Neural progenitor cell (in vitro differentiated cells): Measurements from ENCODE around the gene ALDH9A1. TPM values are rescaled to one million over a fixed set of nuclear protein-coding genes. Genes with fewer than 3 reads are reported as not detected.
A peak's percentile ranks its signal among the peaks of the same experiment; 100 is the strongest.

Source experiments
- DNase-seq: peaks from one replicate; pipeline ENCODE4 v3.0.0-alpha.2; 2016; ENCODE audit warnings: low spot score
- H2AFZ ChIP-seq: fragments of 200-600 bp; sonication (generic); replicated peaks from 2 replicates; pipeline ENCODE4 v1.6.1; 2016; ENCODE audit warnings: antibody characterized with exemption
- H3F3A ChIP-seq: fragments of 200-600 bp; sonication (generic); 2 replicates; pipeline ENCODE4 v1.6.1; 2016; ENCODE audit warnings: antibody characterized with exemption, low read depth
- H3K27ac ChIP-seq: fragments of 200-600 bp; sonication (generic); 2 replicates; pipeline ENCODE4 v1.5.1; 2016; ENCODE audit warnings: mild to moderate bottlenecking
- H3K27me3 ChIP-seq: fragments of 200-600 bp; sonication (generic); 2 replicates; pipeline ENCODE4 v1.6.1; 2016; ENCODE audit warnings: mild to moderate bottlenecking, moderate library complexity
- H3K36me3 ChIP-seq: fragments of 200-600 bp; sonication (generic); 2 replicates; pipeline ENCODE4 v1.5.1; 2016
- H3K4me1 ChIP-seq: fragments of 200-600 bp; sonication (generic); 2 replicates; pipeline ENCODE4 v1.6.1; 2016; ENCODE audit warnings: mixed run types
- H3K4me2 ChIP-seq: fragments of 200-600 bp; sonication (generic); 2 replicates; pipeline ENCODE4 v1.6.1; 2016
- H3K4me3 ChIP-seq: fragments of 200-600 bp; sonication (generic); 2 replicates; pipeline ENCODE4 v1.5.1; 2016
- H3K79me2 ChIP-seq: fragments of 200-600 bp; sonication (generic); 2 replicates; pipeline ENCODE4 v1.6.1; 2016; ENCODE audit warnings: low read depth
- H3K9ac ChIP-seq: fragments of 200-600 bp; sonication (generic); 2 replicates; pipeline ENCODE4 v1.6.1; 2016
- H3K9me3 ChIP-seq: fragments of 200-600 bp; sonication (generic); 2 replicates; pipeline ENCODE4 v1.5.1; 2016; ENCODE audit warnings: low read depth
- H4K20me1 ChIP-seq: fragments of 200-600 bp; sonication (generic); 2 replicates; pipeline ENCODE4 v1.6.1; 2016; ENCODE audit warnings: low read depth
- H3K27ac Mint-ChIP-seq: 3 replicates; pipeline ENCODE4 v1.8.0; 2021; ENCODE audit warnings: mixed read lengths
- H3K27me3 Mint-ChIP-seq: 2 replicates; pipeline ENCODE4 v1.8.0; 2022; ENCODE audit warnings: low read depth, mild to moderate bottlenecking, inconsistent platforms, moderate library complexity, mixed read lengths; ENCODE audit not compliant: insufficient read depth
- H3K36me3 Mint-ChIP-seq: 3 replicates; pipeline ENCODE4 v1.8.0; 2021; ENCODE audit warnings: mixed read lengths
- H3K4me1 Mint-ChIP-seq: 3 replicates; pipeline ENCODE4 v1.8.0; 2021; ENCODE audit warnings: mixed read lengths
- H3K4me3 Mint-ChIP-seq: 3 replicates; pipeline ENCODE4 v1.8.0; 2021; ENCODE audit warnings: mild to moderate bottlenecking, moderate library complexity, mixed read lengths
- H3K9me3 Mint-ChIP-seq: 3 replicates; pipeline ENCODE4 v1.8.0; 2020; ENCODE audit warnings: mixed read lengths
- EZH2 ChIP-seq: fragments of 200-600 bp; sonication (generic); IDR thresholded peaks from 2 replicates; pipeline ENCODE4 v1.6.1; 2017; ENCODE audit warnings: antibody characterized with exemption, mild to moderate bottlenecking, moderate library complexity
- EZH2phosphoT487 ChIP-seq: fragments of 200-600 bp; sonication (generic); IDR thresholded peaks from 2 replicates; pipeline ENCODE4 v1.6.1; 2017; ENCODE audit warnings: antibody characterized with exemption
- total RNA-seq: library from RNA; depleted of rRNA; stranded (reverse); fragments of >200 nt; gene quantifications from 2 replicates; pipeline ENCODE4 v1.2.3, GENCODE V29; 2015; ENCODE audit warnings: low replicate concordance
- TF ChIP-seq, protein P1 (sequence below): fragments of 200-600 bp; sonication (generic); IDR thresholded peaks from 2 replicates; pipeline ENCODE4 v1.5.1; 2017; ENCODE audit warnings: antibody characterized with exemption, mild to moderate bottlenecking

The ALDH9A1 gene
- total RNA-seq, 1 donor from 2014 or later = 82.3 TPM

DNA sequence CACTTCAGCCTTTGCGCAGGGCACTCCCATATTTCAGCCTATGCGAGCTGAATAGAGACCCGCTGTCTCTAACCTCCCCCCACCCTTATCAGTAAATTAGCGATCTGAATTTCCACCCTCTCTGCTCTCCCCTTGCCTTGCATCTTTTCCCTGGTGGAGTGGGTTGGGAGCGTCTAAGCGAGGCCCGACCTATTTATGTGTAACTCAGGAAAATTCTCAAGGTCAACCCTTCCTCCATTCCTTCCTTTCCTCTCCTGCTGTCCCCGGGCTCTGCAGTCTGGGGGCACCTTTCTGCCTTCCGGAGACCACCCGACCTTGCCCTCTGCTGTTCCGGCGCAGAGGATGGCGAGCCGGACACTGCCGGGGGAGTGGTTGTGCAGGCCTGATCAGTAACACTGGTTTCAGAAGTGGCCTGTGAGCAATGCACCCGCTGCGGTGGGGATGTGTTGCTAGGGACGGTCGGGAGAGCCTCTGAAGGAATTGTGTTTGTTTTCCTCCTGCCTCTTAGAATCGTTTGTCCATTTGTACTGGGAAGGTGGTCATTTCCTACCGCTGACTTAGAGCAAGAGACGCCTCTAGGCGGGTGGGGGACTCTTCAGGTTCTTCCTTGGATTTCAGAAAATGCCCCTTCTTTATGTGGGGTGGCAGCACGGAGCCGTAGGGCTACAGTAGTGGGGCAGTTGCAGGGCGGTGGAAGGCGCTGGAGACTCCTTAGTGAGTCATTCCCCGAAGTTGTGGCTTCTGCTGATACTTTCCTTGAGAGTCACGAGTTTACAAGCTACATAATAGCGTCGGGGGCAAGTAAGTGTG, 66.8 kb downstream of the ALDH9A1 start:
- peaks cover 17% of the 10 kb centered on the region for H3K79me2 ChIP-seq
- TF ChIP-seq, protein P1, sequence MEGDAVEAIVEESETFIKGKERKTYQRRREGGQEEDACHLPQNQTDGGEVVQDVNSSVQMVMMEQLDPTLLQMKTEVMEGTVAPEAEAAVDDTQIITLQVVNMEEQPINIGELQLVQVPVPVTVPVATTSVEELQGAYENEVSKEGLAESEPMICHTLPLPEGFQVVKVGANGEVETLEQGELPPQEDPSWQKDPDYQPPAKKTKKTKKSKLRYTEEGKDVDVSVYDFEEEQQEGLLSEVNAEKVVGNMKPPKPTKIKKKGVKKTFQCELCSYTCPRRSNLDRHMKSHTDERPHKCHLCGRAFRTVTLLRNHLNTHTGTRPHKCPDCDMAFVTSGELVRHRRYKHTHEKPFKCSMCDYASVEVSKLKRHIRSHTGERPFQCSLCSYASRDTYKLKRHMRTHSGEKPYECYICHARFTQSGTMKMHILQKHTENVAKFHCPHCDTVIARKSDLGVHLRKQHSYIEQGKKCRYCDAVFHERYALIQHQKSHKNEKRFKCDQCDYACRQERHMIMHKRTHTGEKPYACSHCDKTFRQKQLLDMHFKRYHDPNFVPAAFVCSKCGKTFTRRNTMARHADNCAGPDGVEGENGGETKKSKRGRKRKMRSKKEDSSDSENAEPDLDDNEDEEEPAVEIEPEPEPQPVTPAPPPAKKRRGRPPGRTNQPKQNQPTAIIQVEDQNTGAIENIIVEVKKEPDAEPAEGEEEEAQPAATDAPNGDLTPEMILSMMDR = no peak
- TF ChIP-seq EZH2phosphoT487 (no peak), EZH2 (no peak)
- peak overlapping the region; percentile 91 for H3K4me2 ChIP-seq
- no peak overlapping the region for H3K27ac ChIP-seq
- H3K27ac Mint-ChIP-seq = no peak overlapping the region
- no peaks in the 10 kb centered on the region for H3K36me3 ChIP-seq
- H3K4me1 ChIP-seq = peaks cover 28% of the 10 kb centered on the region
- peak; percentile 70 for DNase-seq
- H3K4me1 Mint-ChIP-seq = peaks cover 33% of the 10 kb centered on the region
- H2AFZ ChIP-seq = peak overlapping the region; percentile 91
- H3K4me3 Mint-ChIP-seq = no peak overlapping the region
- peak overlapping the region; percentile 80 for H3K4me3 ChIP-seq
- peaks cover 8% of the 10 kb centered on the region for H4K20me1 ChIP-seq
- H3K9me3 ChIP-seq = no peaks in the 10 kb centered on the region
- peaks cover 13% of the 10 kb centered on the region for H3K27me3 ChIP-seq
- H3K36me3 Mint-ChIP-seq = no peaks in the 10 kb centered on the region
- no peaks in the 10 kb centered on the region for H3K9me3 Mint-ChIP-seq
- peaks cover 2% of the 10 kb centered on the region for H3K27me3 Mint-ChIP-seq
- no peak overlapping the region for H3K9ac ChIP-seq
- peaks cover 30% of the 10 kb centered on the region for H3F3A ChIP-seq

DNA sequence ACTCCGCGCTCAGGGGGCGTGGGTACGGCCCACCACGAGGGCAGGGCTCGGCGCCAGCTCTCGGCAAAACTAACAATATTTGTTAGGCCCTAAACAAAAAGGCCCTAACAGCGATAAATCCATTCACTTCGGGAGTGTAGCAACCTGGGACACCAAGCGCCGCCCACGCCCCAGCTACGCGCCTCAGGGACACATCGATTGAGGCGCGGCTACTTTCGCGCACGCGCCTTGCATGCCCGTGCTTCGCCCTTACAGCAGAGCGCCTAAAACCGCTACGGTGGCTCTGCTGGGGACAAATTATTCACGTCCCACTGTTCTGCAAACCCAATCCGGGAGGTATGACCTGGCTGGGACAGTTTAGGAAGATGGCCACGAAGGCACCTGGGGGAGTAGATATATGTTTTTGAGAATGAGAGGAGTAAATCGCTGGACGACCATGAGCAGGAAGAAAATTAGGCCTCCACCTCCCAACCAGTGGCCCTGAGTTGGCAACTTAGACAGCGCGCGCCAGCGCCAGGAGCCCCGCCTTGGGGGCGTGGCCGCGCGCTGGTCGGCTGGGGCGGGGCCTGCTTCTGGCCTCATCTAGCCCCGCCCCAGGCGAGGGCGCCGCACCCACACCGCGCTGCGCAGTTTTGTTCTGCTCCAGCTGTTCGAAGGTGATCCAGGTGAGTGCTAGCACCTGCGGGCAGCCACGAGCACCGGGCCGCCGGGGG, 67.6 kb downstream of the ALDH9A1 start, which contains the start of gene MGST3:
TSS of gene MGST3 (plus strand) at position 606 of the 713 bp plus-strand sequence. CDS start 18,614 bp downstream, outside the sequence.
- Histone ChIP-seq H3K4me3 (peak within 1 kb of the TSS; percentile 80), H3K4me2 (peak within 1 kb of the TSS; percentile 91), H3K27me3 (peaks cover 13% of the 10 kb centered on the region), H3K27ac (peak within 1 kb of the TSS; percentile 65), H3K9me3 (no peaks in the 10 kb centered on the region), H4K20me1 (peaks cover 8% of the 10 kb centered on the region), H3K9ac (no peak within 1 kb of the TSS), H3F3A (peaks cover 30% of the 10 kb centered on the region), H3K79me2 (peaks cover 17% of the 10 kb centered on the region), H3K4me1 (peaks cover 28% of the 10 kb centered on the region), H2AFZ (peak within 1 kb of the TSS; percentile 91), H3K36me3 (no peaks in the 10 kb centered on the region)
- Mint-ChIP-seq H3K9me3 (no peaks in the 10 kb centered on the region), H3K4me1 (peaks cover 31% of the 10 kb centered on the region), H3K27ac (no peak within 1 kb of the TSS), H3K27me3 (peaks cover 2% of the 10 kb centered on the region), H3K4me3 (no peak within 1 kb of the TSS), H3K36me3 (no peaks in the 10 kb centered on the region)
- peak; percentile 98 for DNase-seq
- TF ChIP-seq, protein P1 = no peak
- TF ChIP-seq EZH2phosphoT487 = no peak
- TF ChIP-seq EZH2 = no peak

DNA sequence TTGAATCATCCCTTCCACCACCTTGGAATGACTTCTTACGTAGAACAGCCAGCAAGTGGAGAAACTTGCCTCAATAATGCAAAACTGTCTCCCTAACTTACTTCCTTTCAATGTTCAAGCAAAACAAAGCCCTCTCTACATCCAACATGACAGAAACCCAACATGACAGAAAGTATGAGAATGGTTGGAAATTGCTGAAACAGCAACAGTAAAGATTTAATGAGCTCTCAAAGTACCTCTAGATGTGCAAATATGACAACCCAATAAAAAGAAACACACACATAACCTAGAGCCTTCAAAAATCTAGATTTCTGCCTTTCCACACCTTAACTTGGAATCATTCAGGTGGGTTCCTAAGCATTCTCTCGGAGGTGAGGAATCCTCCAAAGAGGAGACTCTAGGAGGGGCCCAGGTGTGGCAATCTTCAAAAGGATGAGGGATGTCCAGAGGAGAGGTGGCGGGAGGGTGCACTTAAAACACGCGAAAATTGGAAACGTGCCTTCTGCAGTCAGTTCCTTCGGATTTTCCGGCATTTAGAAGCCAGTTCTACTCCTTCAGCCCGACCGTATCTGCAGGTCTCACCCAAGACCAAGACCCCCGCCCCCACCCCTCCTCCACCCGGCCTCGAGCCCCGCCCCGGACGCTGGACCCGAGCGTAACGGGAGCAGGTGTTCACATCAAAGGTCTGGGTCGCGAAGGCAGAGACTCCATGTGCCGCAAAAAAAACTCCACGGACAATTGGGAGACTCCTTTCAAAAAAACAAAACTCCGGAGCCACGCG, 68.3 kb downstream of the ALDH9A1 start:
- no peaks in the 10 kb centered on the region for H3K9me3 Mint-ChIP-seq
- peaks cover 30% of the 10 kb centered on the region for H3F3A ChIP-seq
- H3K9me3 ChIP-seq = no peaks in the 10 kb centered on the region
- peak overlapping the region; percentile 91 for H3K4me2 ChIP-seq
- TF ChIP-seq EZH2 = no peak
- TF ChIP-seq, protein P1 = no peak
- peaks cover 2% of the 10 kb centered on the region for H3K27me3 Mint-ChIP-seq
- H3K9ac ChIP-seq = no peak overlapping the region
- peaks cover 22% of the 10 kb centered on the region for H3K4me1 ChIP-seq
- H3K4me3 ChIP-seq = peak overlapping the region; percentile 80
- H3K27ac Mint-ChIP-seq = no peak overlapping the region
- no peaks in the 10 kb centered on the region for H3K36me3 ChIP-seq
- H4K20me1 ChIP-seq = peaks cover 8% of the 10 kb centered on the region
- DNase-seq = peak; percentile 67
- H3K79me2 ChIP-seq = peaks cover 14% of the 10 kb centered on the region
- no peaks in the 10 kb centered on the region for H3K36me3 Mint-ChIP-seq
- H2AFZ ChIP-seq = peak overlapping the region; percentile 91
- H3K27me3 ChIP-seq = peaks cover 13% of the 10 kb centered on the region
- peak overlapping the region; percentile 65 for H3K27ac ChIP-seq
- H3K4me1 Mint-ChIP-seq = peaks cover 24% of the 10 kb centered on the region
- no peak overlapping the region for H3K4me3 Mint-ChIP-seq
